Endothelial cell of umbilical vein (primary cell): Measurements from ENCODE around the gene CACNA1B. TPM values are rescaled to one million over a fixed set of nuclear protein-coding genes. Genes with fewer than 3 reads are reported as not detected.

Source experiments
- BruUV-seq: library from RNA; stranded (reverse); fragments of 400-500 nt; replicated peaks from 2 replicates; lab custom pipeline; 2021; lab: Mats Ljungman, UMichigan
- CTCF ChIA-PET: fragments of 300-600, 350-600 bp; sonication (Branson Sonifier 250); formaldehyde crosslinking; loops from one replicate; lab custom pipeline; 2021; ENCODE audit warnings: antibody characterized with exemption, inconsistent platforms; lab: Charles Lee
- POLR2A ChIA-PET: fragments of 300-600, 350-600 bp; sonication (Branson Sonifier 250); formaldehyde crosslinking; loops from one replicate; lab custom pipeline; 2021; ENCODE audit warnings: antibody characterized with exemption, inconsistent platforms; lab: Charles Lee
- DNase-seq: peaks from one replicate; pipeline ENCODE4 v3.0.0-alpha.2; 2011; ENCODE audit warnings: low read depth, low spot score
- FAIRE-seq: peaks from 2 replicates; lab custom pipeline; 2011; peaks lifted over from hg19 to GRCh38; lab: Jason Lieb, UNC
- H2AFZ ChIP-seq: 2 replicates; pipeline ENCODE4 v1.6.0; 2012; ENCODE audit warnings: low read depth, low read length, control low read depth, inconsistent platforms
- H3K27ac ChIP-seq: 2 replicates; pipeline ENCODE4 v1.5.1; 2011; ENCODE audit warnings: low read depth, mild to moderate bottlenecking, control low read depth, low read length, moderate library complexity; ENCODE audit not compliant: insufficient read depth
- H3K27me3 ChIP-seq, 2 experiments: 2 replicates each; pipeline versions ENCODE4 v1.6.0 to v1.6.1; 2011; ENCODE audit warnings: low read length in 2 of 2, mixed read lengths in 1 of 2; ENCODE audit not compliant: control insufficient read depth in 2 of 2, insufficient read depth in 2 of 2
- H3K36me3 ChIP-seq, 2 experiments: 2 replicates in 1 of 2; 3 replicates in 1 of 2; pipeline ENCODE4 v1.5.1; 2011; ENCODE audit warnings: low read length in 2 of 2, mild to moderate bottlenecking in 1 of 2, moderate library complexity in 1 of 2; ENCODE audit not compliant: control insufficient read depth in 2 of 2, insufficient read depth in 2 of 2; ENCODE audit errors: extremely low read depth in 1 of 2
- H3K4me1 ChIP-seq: 3 replicates; pipeline ENCODE4 v1.5.1; 2011; ENCODE audit warnings: mild to moderate bottlenecking, low read length; ENCODE audit not compliant: control insufficient read depth, insufficient read depth; ENCODE audit errors: extremely low read depth
- H3K4me2 ChIP-seq: 2 replicates; pipeline ENCODE4 v1.6.1; 2011; ENCODE audit warnings: low read length, control low read depth, mixed read lengths; ENCODE audit not compliant: insufficient read depth
- H3K4me3 ChIP-seq, 3 experiments: fragments of 200-600 bp in 1 of 3; sonication (generic), shearing (Covaris generic) in 1 of 3; replicated peaks in 1 of 3; 2 replicates each; pipeline ENCODE4 v1.5.1; 2011 to 2016; ENCODE audit warnings: control low read depth in 3 of 3, low read length in 3 of 3, mild to moderate bottlenecking in 2 of 3, inconsistent platforms in 1 of 3, low read depth in 1 of 3, moderate library complexity in 1 of 3; ENCODE audit not compliant: insufficient read depth in 1 of 3
- H3K79me2 ChIP-seq: 2 replicates; pipeline ENCODE4 v1.6.0; 2012; ENCODE audit warnings: low read length, inconsistent platforms; ENCODE audit not compliant: control insufficient read depth, insufficient read depth
- H3K9ac ChIP-seq: replicated peaks from 2 replicates; pipeline ENCODE3; 2011; ENCODE audit warnings: low read length, control low read depth; ENCODE audit not compliant: insufficient read depth; ENCODE audit errors: extremely low read depth
- H3K9me1 ChIP-seq: replicated peaks from 3 replicates; pipeline ENCODE4 v1.6.0; 2011; ENCODE audit warnings: mild to moderate bottlenecking, low read length; ENCODE audit not compliant: control insufficient read depth, insufficient read depth; ENCODE audit errors: extremely low read depth
- H3K9me3 ChIP-seq: replicated peaks from 2 replicates; pipeline ENCODE4 v1.5.1; 2012; ENCODE audit warnings: low read length, inconsistent platforms; ENCODE audit not compliant: control insufficient read depth, insufficient read depth
- H4K20me1 ChIP-seq: replicated peaks from 2 replicates; pipeline ENCODE3; 2011; ENCODE audit warnings: mild to moderate bottlenecking, low read length; ENCODE audit not compliant: control insufficient read depth, insufficient read depth; ENCODE audit errors: extremely low read depth
- CTCF ChIP-seq, 2 donors: IDR thresholded peaks; 1 replicate in 1 of 2; 2 replicates in 1 of 2; pipeline ENCODE4 v1.5.1; 2011; ENCODE audit warnings: low read length in 2 of 2, mild to moderate bottlenecking in 2 of 2, moderate library complexity in 2 of 2, control low read depth in 1 of 2, inconsistent platforms in 1 of 2, low read depth in 1 of 2; ENCODE audit not compliant: insufficient read depth in 1 of 2; ENCODE audit errors: extremely low read depth in 1 of 2
- EZH2 ChIP-seq: IDR thresholded peaks from 2 replicates; pipeline ENCODE4 v1.6.1; 2012; ENCODE audit warnings: borderline replicate concordance, low read depth, mild to moderate bottlenecking, moderate library complexity, low read length, inconsistent platforms; ENCODE audit not compliant: severe bottlenecking
- MAX ChIP-seq: IDR thresholded peaks from 2 replicates; pipeline ENCODE4 v1.6.1; 2011; ENCODE audit not compliant: insufficient read depth, insufficient read length
- MYC ChIP-seq: IDR thresholded peaks from one replicate; pipeline ENCODE4 v1.6.1; 2011; ENCODE audit warnings: mild to moderate bottlenecking, low read depth, low read length
- POLR2A ChIP-seq: IDR thresholded peaks from 2 replicates; pipeline ENCODE4 v1.6.1; 2012; ENCODE audit warnings: low read depth, mild to moderate bottlenecking, control low read depth, low read length
- POLR2AphosphoS5 ChIP-seq: IDR thresholded peaks from 2 replicates; pipeline ENCODE4 v1.6.1; 2012; ENCODE audit warnings: low read depth, mild to moderate bottlenecking, control low read depth, low read length, moderate library complexity; ENCODE audit not compliant: insufficient read depth
- dilution Hi-C: fragments of 300-500 bp; cut with MboI; formaldehyde crosslinking; loops from one replicate; pipeline ENCODE4 v1.15.0; 2019; ENCODE audit warnings: low sequenced_read_pairs; ENCODE audit not compliant: extremely low pct_ligation_motif_present
- intact Hi-C: fragments of 100-400 bp; cut with micrococcal nuclease; formaldehyde crosslinking; loops from one replicate; pipeline ENCODE4 v1.10.0; 2022
- polyA plus RNA-seq, 4 experiments: library from polyadenylated mRNA; depleted of rRNA in 3 of 4; stranded (reverse) in 3 of 4; unstranded in 1 of 4; fragments of >200 nt; gene quantifications; 2 replicates each; pipeline versions ENCODE4 v1.2.1 to v1.2.3, GENCODE V29; 2011 to 2012; ENCODE audit warnings: missing spikeins in 1 of 4
- total RNA-seq: library from RNA; stranded (reverse); gene quantifications from 2 replicates; pipeline ENCODE4 v1.2.3, GENCODE V29; 2021

Gene CACNA1B
- total and polyA plus RNA-seq, 2 donors (not counting 3 experiments of a cell fraction or from before 2014, with no cell fraction given), result 0.11 to 0.41 TPM

- Histone ChIP-seq H3K79me2 (no peaks in the 10 kb centered on the region), H2AFZ (no peak overlapping the region), H3K27ac (no peak overlapping the region), H3K4me3 (no peak overlapping the region), H3K4me1 (no peaks in the 10 kb centered on the region), H3K4me2 (no peak overlapping the region), H4K20me1 (no peaks in the 10 kb centered on the region), H3K36me3 (no peaks in the 10 kb centered on the region), H3K9ac (no peak overlapping the region), H3K27me3 (no peaks in the 10 kb centered on the region), H3K9me3 (peaks cover 4% of the 10 kb centered on the region), H3K9me1 (no peaks in the 10 kb centered on the region)
- DNase-seq, result no peak
- dilution Hi-C loops, result no loop called here
- BruUV-seq, result no TSS peak
- no peak for FAIRE-seq
- TF ChIP-seq POLR2AphosphoS5 (no peak), MYC (no peak), EZH2 (no peak), MAX (no peak), POLR2A (no peak), CTCF (IDR thresholded peaks at IDR 0.05; ENCODE audit: extremely low read depth in 1 of 2, insufficient read depth in 1 of 2, low read depth in 1 of 2, low read length in 2 of 2) (no peak)
- ChIA-PET CTCF (no interaction called here), POLR2A (no interaction called here)
- intact Hi-C loops, result no loop called here
These were observed 227.5 kb downstream of the CACNA1B start for GRCh38 chr9:138105123-138105415.
